HepG2 (cell line): Measurements from ENCODE around the gene TMEM116. TPM values are rescaled to one million over a fixed set of nuclear protein-coding genes. Genes with fewer than 3 reads are reported as not detected.

Experiments used
- CEBPG ChIP-seq: IDR thresholded peaks from 2 replicates; pipeline ENCODE4 v1.6.1; 2016
- CREM ChIP-seq, 2 experiments: sonication (generic) in 1 of 2; formaldehyde crosslinking in 1 of 2; IDR thresholded peaks; 2 replicates each; pipeline versions ENCODE4 v1.4.0 to v1.6.1; 2016 to 2020; ENCODE audit warnings: antibody characterized with exemption in 1 of 2, mild to moderate bottlenecking in 1 of 2, missing genetic modification reagents in 1 of 2
- KAT7 ChIP-seq: IDR thresholded peaks from 2 replicates; pipeline ENCODE4 v1.6.1; 2018; ENCODE audit warnings: borderline replicate concordance, missing compliant biosample characterization
- SKI ChIP-seq: fragments of 450-650 bp; IDR thresholded peaks from one replicate; pipeline ENCODE4 v1.6.1; 2018; ENCODE audit warnings: mild to moderate bottlenecking; ENCODE audit not compliant: partially characterized antibody
- ZNF317 ChIP-seq: sonication (generic); formaldehyde crosslinking; IDR thresholded peaks from 2 replicates; pipeline ENCODE4 v1.5.0; 2020; ENCODE audit warnings: mild to moderate bottlenecking, missing genetic modification reagents
- ZNF780A ChIP-seq: sonication (generic); formaldehyde crosslinking; IDR thresholded peaks from 2 replicates; pipeline ENCODE4 v1.8.0; 2022; ENCODE audit warnings: mild to moderate bottlenecking, missing genetic modification reagents, moderate library complexity
- polyA plus RNA-seq, 8 experiments: library from polyadenylated mRNA; depleted of rRNA in 3 of 8; stranded (reverse) in 7 of 8; unstranded in 1 of 8; fragments of >200 nt; fragmentation: Illumina TruSeq in 4 of 8; extraction: Trizol in 4 of 8; gene quantifications; 2 replicates each; pipeline versions ENCODE4 v1.2.1 to v1.2.3, GENCODE V29; 2011 to 2016; ENCODE audit warnings: low read depth in 4 of 8, missing spikeins in 1 of 8, mixed read lengths in 1 of 8; ENCODE audit not compliant: insufficient read depth in 1 of 8
- total RNA-seq, 5 experiments: library from RNA; depleted of rRNA; stranded (reverse); fragments of >200 nt; fragmentation: Illumina TruSeq; extraction: Trizol; gene quantifications; 2 replicates each; pipeline ENCODE4 v1.2.3, GENCODE V29; 2016; ENCODE audit warnings: low read depth in 1 of 5
- TF ChIP-seq, protein P1 (sequence below): sonication (generic); formaldehyde crosslinking; IDR thresholded peaks from 2 replicates; pipeline ENCODE4 v1.4.0; 2020; ENCODE audit warnings: missing genetic modification reagents
- TF ChIP-seq, protein P2 (sequence below): sonication (generic); formaldehyde crosslinking; IDR thresholded peaks from 2 replicates; pipeline ENCODE4 v1.4.0; 2020; ENCODE audit warnings: mild to moderate bottlenecking, missing genetic modification reagents
- TF ChIP-seq, protein P3 (sequence below): sonication (generic); formaldehyde crosslinking; IDR thresholded peaks from 2 replicates; pipeline ENCODE4 v1.5.0; 2020; ENCODE audit warnings: mild to moderate bottlenecking, missing genetic modification reagents
- TF ChIP-seq, protein P4 (sequence below): sonication (generic); formaldehyde crosslinking; IDR thresholded peaks from 2 replicates; pipeline ENCODE4 v1.5.0; 2020; ENCODE audit warnings: mild to moderate bottlenecking, missing genetic modification reagents, borderline replicate concordance
- TF ChIP-seq, protein P5 (sequence below): sonication (generic); formaldehyde crosslinking; IDR thresholded peaks from 2 replicates; pipeline ENCODE4 v1.8.0; 2022; ENCODE audit warnings: missing genetic modification reagents, mild to moderate bottlenecking, borderline replicate concordance
- TF ChIP-seq, protein P6 (sequence below), 2 experiments: fragments of 450-650 bp in 1 of 2; sonication (generic) in 1 of 2; formaldehyde crosslinking; IDR thresholded peaks; 2 replicates each; pipeline versions ENCODE4 v1.5.0 to v1.8.0; 2020 to 2022; ENCODE audit warnings: mild to moderate bottlenecking in 1 of 2, missing genetic modification reagents in 1 of 2
- TF ChIP-seq, protein P7 (sequence below): sonication (generic); formaldehyde crosslinking; IDR thresholded peaks from 2 replicates; pipeline ENCODE4 v1.5.1; 2020; ENCODE audit warnings: mild to moderate bottlenecking, missing genetic modification reagents, borderline replicate concordance

Gene TMEM116
- total and polyA plus RNA-seq, 2 of the 13 experiments (the other 11 are each of a cell fraction or from before 2014, with no cell fraction given) = 14.0 to 17.8 TPM

DNA sequence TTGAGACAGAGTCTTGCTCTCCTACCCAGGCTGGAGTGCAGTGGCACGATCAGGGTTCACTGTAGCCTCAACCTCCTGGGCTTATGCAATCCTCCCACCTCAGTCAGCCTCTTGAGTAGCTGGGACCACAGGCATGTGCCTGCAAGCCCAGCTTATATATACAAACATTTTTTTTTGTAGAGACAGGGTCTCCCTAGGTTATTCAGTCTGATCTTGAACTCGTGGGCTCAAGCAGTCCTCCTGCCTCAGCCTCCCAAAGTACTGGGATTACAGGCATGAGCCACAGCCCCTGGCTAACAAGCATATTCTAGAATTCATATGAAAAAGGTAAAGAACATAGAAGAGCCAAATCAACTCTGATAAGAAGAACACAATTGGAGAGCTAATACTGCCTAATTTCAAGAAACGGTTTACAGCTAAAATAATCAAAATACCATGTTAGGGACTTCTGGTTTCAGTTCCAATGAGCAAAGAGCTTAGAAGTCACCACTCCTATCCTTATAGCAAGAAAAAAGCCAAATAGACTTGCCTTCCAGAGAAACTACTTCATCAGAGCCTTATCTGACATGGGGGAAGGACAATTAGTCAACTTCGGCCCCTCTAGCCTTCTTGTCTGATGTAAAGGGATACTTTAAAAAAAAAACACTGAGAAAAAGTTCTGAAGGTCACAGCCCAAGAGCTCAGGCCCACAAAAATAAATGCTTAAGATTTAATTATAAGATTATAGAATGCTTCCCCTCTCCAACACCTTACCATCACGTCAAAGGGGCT is 37.6 kb downstream of the TMEM116 start (continued):
- TF ChIP-seq, protein P1, sequence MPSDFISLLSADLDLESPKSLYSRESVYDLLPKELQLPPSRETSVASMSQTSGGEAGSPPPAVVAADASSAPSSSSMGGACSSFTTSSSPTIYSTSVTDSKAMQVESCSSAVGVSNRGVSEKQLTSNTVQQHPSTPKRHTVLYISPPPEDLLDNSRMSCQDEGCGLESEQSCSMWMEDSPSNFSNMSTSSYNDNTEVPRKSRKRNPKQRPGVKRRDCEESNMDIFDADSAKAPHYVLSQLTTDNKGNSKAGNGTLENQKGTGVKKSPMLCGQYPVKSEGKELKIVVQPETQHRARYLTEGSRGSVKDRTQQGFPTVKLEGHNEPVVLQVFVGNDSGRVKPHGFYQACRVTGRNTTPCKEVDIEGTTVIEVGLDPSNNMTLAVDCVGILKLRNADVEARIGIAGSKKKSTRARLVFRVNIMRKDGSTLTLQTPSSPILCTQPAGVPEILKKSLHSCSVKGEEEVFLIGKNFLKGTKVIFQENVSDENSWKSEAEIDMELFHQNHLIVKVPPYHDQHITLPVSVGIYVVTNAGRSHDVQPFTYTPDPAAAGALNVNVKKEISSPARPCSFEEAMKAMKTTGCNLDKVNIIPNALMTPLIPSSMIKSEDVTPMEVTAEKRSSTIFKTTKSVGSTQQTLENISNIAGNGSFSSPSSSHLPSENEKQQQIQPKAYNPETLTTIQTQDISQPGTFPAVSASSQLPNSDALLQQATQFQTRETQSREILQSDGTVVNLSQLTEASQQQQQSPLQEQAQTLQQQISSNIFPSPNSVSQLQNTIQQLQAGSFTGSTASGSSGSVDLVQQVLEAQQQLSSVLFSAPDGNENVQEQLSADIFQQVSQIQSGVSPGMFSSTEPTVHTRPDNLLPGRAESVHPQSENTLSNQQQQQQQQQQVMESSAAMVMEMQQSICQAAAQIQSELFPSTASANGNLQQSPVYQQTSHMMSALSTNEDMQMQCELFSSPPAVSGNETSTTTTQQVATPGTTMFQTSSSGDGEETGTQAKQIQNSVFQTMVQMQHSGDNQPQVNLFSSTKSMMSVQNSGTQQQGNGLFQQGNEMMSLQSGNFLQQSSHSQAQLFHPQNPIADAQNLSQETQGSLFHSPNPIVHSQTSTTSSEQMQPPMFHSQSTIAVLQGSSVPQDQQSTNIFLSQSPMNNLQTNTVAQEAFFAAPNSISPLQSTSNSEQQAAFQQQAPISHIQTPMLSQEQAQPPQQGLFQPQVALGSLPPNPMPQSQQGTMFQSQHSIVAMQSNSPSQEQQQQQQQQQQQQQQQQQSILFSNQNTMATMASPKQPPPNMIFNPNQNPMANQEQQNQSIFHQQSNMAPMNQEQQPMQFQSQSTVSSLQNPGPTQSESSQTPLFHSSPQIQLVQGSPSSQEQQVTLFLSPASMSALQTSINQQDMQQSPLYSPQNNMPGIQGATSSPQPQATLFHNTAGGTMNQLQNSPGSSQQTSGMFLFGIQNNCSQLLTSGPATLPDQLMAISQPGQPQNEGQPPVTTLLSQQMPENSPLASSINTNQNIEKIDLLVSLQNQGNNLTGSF (CRISPR knock-in tag) = no peak
- TF ChIP-seq, protein P2, sequence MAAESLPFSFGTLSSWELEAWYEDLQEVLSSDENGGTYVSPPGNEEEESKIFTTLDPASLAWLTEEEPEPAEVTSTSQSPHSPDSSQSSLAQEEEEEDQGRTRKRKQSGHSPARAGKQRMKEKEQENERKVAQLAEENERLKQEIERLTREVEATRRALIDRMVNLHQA (CRISPR knock-in tag) = no peak
- TF ChIP-seq, protein P3, sequence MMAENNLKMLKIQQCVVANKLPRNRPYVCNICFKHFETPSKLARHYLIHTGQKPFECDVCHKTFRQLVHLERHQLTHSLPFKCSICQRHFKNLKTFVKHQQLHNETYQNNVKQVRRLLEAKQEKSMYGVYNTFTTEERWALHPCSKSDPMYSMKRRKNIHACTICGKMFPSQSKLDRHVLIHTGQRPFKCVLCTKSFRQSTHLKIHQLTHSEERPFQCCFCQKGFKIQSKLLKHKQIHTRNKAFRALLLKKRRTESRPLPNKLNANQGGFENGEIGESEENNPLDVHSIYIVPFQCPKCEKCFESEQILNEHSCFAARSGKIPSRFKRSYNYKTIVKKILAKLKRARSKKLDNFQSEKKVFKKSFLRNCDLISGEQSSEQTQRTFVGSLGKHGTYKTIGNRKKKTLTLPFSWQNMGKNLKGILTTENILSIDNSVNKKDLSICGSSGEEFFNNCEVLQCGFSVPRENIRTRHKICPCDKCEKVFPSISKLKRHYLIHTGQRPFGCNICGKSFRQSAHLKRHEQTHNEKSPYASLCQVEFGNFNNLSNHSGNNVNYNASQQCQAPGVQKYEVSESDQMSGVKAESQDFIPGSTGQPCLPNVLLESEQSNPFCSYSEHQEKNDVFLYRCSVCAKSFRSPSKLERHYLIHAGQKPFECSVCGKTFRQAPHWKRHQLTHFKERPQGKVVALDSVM = peak; percentile 45; the same call in 1 of the 2 replicates
- TF ChIP-seq CREM (IDR thresholded peaks at IDR 0.05) (no peak), CREM (CRISPR knock-in tag; IDR thresholded peaks at IDR 0.05) (no peak), CEBPG (CRISPR knock-in tag) (peak; percentile 66), KAT7 (CRISPR knock-in tag) (no peak), ZNF317 (CRISPR knock-in tag) (no peak), SKI (no peak), ZNF780A (CRISPR knock-in tag) (no peak)
- TF ChIP-seq, protein P4, sequence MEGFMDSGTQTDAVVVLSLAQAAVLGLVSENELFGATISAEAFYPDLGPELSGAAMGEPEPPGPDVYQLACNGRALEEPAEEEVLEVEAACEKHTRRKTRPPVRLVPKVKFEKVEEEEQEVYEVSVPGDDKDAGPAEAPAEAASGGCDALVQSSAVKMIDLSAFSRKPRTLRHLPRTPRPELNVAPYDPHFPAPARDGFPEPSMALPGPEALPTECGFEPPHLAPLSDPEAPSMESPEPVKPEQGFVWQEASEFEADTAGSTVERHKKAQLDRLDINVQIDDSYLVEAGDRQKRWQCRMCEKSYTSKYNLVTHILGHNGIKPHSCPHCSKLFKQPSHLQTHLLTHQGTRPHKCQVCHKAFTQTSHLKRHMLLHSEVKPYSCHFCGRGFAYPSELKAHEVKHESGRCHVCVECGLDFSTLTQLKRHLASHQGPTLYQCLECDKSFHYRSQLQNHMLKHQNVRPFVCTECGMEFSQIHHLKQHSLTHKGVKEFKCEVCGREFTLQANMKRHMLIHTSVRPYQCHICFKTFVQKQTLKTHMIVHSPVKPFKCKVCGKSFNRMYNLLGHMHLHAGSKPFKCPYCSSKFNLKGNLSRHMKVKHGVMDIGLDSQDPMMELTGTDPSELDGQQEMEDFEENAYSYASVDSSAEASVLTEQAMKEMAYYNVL = no peak
- TF ChIP-seq, protein P5, sequence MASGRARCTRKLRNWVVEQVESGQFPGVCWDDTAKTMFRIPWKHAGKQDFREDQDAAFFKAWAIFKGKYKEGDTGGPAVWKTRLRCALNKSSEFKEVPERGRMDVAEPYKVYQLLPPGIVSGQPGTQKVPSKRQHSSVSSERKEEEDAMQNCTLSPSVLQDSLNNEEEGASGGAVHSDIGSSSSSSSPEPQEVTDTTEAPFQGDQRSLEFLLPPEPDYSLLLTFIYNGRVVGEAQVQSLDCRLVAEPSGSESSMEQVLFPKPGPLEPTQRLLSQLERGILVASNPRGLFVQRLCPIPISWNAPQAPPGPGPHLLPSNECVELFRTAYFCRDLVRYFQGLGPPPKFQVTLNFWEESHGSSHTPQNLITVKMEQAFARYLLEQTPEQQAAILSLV (CRISPR knock-in tag) = no peak
- TF ChIP-seq, protein P6, sequence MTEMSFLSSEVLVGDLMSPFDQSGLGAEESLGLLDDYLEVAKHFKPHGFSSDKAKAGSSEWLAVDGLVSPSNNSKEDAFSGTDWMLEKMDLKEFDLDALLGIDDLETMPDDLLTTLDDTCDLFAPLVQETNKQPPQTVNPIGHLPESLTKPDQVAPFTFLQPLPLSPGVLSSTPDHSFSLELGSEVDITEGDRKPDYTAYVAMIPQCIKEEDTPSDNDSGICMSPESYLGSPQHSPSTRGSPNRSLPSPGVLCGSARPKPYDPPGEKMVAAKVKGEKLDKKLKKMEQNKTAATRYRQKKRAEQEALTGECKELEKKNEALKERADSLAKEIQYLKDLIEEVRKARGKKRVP (CRISPR knock-in tag; IDR thresholded peaks at IDR 0.05) = 0 out of 4 replicates have a peak, but pooled peaks of 1 of the 2 experiments have one; percentile 15
- TF ChIP-seq, protein P7, sequence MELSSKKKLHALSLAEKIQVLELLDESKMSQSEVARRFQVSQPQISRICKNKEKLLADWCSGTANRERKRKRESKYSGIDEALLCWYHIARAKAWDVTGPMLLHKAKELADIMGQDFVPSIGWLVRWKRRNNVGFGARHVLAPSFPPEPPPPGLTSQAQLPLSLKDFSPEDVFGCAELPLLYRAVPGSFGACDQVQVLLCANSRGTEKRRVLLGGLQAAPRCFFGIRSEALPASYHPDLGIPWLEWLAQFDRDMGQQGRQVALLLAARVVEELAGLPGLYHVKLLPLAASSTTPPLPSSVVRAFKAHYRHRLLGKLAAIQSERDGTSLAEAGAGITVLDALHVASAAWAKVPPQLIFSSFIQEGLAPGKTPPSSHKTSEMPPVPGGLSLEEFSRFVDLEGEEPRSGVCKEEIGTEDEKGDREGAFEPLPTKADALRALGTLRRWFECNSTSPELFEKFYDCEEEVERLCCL (CRISPR knock-in tag) = no peak
